ENCODE data around the gene LAMC1.
A peak's percentile ranks its signal among the peaks of the same experiment; 100 is the strongest.

LAMC1 gene

DNA sequence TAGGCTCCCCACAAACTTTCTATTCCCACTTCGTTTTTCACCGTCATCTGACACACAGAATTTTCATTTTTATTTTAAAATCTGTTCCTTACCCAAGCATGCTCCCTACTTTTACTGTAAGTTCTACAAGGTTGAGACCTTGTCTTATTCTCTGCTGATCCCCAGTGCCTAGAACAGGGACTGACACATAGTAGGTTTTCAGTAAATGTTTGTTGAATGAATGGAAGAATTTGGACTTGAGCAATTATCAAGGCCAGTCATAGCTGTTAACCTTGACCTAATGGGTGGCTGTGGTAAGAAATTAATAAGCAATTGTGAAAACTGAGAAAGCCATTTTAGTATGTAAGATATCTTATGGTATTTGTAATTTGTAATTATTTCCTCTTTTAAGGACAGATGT lies 71.1 kb downstream of the LAMC1 start:
- DNase-seq = no peak
- in situ Hi-C loops (cut with HindIII; ENCODE audit: low pct_ligation_motif_present, low pct_unique_long_range_greater_than_20kb, low sequenced_read_pairs) = no loop called here

DNA sequence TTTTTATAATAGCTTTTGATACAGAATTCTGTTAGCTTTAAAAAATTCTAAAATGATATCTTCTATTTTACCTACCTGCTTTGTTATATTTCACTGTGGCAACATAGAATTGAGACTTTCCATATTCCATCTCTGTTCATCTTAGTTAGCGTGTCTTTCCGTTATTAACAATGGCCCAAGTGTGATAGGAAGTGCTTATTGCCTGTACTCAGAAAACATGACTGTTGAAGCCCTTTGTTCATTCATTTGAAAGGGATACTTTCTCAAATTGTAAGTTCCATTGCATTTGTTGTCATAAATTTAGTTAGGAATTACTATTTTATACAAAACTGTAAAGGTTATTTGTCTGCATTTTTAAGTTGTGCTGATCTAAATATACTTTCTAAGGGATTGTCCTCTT lies 73.1 kb downstream of the LAMC1 start:
- DNase-seq = no peak
- in situ Hi-C loops (cut with HindIII; ENCODE audit: low pct_ligation_motif_present, low pct_unique_long_range_greater_than_20kb, low sequenced_read_pairs) = no loop called here

DNA sequence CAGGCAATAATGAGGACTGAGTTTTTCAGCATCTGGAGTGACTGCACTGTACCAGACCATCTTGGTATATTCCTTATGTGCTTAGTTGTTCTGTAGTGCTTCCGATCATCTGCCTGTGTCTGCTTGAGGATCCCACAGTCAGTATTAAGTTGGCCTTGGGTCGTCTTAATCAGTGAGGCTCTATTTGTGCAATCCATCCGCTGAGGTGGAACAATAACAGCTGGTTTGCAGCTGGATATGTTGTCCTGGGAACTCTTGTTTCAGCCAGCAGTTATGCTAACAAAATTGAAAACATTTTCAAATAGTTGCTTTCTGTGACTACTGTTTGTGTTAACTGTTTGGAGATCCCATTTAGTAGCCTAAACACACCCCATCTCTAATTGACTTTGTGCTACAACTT lies 73.7 kb downstream of the LAMC1 start:
- in situ Hi-C loops (cut with HindIII; ENCODE audit: low pct_ligation_motif_present, low pct_unique_long_range_greater_than_20kb, low sequenced_read_pairs) = no loop called here
- no peak for DNase-seq

DNA sequence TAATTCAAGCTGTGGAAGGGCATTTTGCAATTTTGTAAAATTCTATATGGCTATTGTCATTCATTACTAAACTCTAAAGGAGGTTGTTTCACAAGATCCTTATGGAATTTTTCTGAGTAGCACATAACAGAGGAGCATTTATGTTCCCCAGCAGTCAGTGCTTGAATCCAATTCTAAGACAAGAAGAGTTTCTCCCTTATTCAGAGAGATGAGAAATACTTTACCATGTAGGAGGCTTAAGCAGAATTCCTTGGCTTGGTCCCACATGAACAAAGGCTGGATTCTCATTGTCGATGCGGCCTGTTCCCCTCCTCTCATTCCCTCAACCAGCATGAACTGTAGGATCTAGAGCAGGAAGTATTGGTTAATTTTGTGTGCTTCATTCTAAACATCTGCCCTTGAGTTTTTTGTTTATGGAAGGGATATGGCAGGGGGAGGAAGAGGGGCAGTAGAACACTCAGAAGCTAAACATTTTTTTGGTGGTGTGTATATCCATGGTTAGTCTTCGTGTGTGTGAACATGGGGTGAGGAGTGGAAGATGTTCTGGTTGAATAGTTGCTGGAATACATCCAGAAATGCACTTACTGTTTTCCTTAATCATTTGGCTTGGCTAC lies 74.3 kb downstream of the LAMC1 start:
- in situ Hi-C loops (cut with HindIII; ENCODE audit: low pct_ligation_motif_present, low pct_unique_long_range_greater_than_20kb, low sequenced_read_pairs) = no loop called here
- DNase-seq = peak; percentile 27

DNA sequence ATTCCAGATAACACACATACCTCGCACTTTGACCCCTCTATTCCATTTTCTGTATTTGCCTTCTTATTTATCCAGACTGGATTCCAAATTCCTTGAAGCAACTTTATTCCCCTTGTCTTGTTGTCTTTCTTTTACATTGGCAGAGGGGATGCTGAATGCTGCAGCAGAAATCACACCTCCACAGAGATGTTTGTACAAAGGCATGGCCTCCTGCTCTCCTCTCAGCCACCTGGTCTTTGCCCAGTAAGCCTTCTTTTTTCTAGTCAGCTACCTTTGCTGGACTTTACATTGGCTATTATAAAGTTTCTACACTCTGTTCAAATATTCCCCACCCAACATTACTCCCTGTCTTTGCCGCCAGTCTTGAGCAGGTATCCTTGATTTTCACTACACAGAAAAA lies 75.1 kb downstream of the LAMC1 start:
- in situ Hi-C loops (cut with HindIII; ENCODE audit: low pct_ligation_motif_present, low pct_unique_long_range_greater_than_20kb, low sequenced_read_pairs) = no loop called here
- DNase-seq = no peak

DNA sequence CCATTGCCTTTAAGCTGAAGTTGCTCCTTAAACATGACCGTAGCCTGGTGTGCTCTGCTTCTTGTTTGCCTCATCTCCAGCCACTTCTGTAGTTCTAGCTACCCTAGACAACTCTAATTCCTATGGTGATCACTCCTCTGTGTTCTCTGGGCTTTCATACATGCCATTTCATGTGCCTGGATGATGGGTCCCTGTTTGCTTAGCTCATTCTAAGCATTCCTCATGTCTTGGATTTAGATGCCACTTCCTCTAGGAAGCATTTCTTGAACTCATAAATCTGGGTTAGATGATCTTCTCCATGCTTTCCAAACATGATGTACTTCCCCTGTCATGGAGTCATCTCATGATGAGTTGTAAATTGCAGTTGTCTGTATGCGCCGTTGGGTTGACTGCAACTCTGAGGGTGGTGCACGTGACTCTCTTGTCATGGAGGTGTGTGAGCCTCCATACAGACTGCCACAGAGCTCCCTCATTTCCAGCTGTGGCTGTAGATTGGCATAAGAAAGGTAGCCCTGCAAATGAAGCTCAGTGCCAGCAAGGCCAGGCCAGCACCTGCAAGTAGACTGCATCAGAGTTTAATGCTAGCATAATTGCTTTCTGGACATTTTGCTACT lies 77.2 kb downstream of the LAMC1 start:
- in situ Hi-C loops (cut with HindIII; ENCODE audit: low pct_ligation_motif_present, low pct_unique_long_range_greater_than_20kb, low sequenced_read_pairs) = no loop called here

DNA sequence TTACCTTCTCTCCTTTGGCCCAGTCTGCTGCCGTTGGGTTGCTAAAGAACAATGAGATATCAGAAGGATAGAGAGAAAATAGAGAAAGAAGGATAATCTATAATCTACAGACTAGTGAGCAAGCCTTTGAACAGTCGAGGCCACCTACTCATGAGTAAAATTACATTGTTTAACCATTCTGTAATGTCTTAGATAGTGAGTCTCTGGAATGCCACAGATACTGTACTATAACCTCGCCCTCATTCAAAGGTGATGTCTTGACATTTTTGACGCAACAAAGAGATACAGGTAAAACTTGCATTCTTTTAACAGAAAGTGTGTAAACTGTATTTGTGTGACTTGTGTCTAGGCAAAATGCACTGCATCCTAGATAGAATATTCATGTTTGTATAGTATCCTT lies 77.9 kb downstream of the LAMC1 start:
- in situ Hi-C loops (cut with HindIII; ENCODE audit: low pct_ligation_motif_present, low pct_unique_long_range_greater_than_20kb, low sequenced_read_pairs) = no loop called here

More for the DNA sequence above, 77.2 kb downstream of the LAMC1 start:
- no peak for DNase-seq

DNA sequence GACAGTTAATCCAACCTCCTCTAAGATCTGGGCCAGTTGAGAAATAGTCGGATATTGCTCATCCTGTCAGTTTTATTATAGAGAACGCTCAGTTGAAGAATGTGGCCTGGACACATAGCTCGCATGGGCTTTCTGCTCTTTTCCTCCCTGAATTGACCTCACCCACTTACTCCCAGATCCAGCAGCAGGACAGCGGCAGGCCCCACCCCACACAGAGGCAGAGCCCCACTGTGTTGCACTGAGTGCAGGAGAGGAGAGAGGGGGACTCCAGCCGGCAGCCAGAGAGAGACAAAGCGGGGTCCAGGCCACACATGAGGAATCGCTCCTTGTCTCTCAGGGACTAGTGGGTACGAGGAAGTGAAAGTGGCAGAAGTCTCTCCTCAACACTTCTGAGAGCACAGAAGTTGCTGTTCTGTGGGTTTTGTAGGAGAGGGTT lies 78.6 kb downstream of the LAMC1 start:
- in situ Hi-C loops (cut with HindIII; ENCODE audit: low pct_ligation_motif_present, low pct_unique_long_range_greater_than_20kb, low sequenced_read_pairs) = no loop called here
- no peak for DNase-seq

More for the DNA sequence above, 77.9 kb downstream of the LAMC1 start:
- no peak for DNase-seq

DNA sequence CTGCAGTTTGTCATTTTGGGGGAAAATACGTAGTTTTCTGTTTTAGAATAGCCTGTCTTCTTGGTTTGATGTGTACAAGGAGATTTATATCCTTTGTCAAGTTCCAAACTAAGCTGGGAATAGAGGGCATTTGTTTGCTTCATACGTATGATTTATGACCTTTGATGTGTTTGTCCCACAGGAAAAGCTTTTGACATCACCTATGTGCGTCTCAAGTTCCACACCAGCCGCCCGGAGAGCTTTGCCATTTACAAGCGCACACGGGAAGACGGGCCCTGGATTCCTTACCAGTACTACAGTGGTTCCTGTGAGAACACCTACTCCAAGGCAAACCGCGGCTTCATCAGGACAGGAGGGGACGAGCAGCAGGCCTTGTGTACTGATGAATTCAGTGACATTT lies 79.9 kb downstream of the LAMC1 start:
- DNase-seq = no peak
- in situ Hi-C loops (cut with HindIII; ENCODE audit: low pct_ligation_motif_present, low pct_unique_long_range_greater_than_20kb, low sequenced_read_pairs) = no loop called here

DNA sequence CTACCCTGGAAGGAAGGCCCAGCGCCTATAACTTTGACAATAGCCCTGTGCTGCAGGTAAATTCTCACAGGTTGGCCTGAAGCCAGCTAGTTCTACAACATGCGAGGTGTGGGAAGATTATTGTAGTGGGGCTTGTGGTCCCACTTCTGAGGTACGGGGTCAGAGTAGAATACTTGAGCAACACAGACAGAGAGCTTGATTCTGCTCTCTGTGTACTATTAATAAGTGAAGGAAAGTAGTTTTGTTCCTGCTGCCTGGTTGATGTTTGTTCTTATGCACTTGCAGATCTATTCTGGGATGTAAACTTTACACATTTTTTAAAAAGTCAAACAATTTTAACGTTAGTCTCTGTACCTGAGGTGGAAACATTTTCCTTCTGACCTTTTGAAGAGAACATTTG lies 80.4 kb downstream of the LAMC1 start:
- in situ Hi-C loops (cut with HindIII; ENCODE audit: low pct_ligation_motif_present, low pct_unique_long_range_greater_than_20kb, low sequenced_read_pairs) = no loop called here
- no peak for DNase-seq

DNA sequence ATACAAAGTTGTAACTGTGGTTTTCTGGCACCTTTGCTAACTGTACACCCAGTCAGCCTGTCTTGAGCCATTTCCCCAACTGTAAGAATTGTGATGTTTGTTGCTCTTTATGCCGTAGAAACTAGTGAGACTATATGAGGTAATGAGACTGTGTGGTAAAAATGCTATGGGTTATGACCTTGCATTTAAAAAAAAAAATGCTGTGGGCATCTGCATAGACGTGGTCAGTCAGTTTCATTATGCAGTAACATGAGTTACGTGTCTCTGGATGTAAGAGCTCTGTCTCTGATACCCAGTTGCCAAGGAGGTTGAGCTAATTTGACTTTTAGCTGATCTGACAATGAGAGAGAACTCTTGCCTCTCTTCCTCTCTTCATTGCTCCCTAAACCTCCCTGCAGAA lies 82.2 kb downstream of the LAMC1 start:
- in situ Hi-C loops (cut with HindIII; ENCODE audit: low pct_ligation_motif_present, low pct_unique_long_range_greater_than_20kb, low sequenced_read_pairs) = no loop called here
- DNase-seq = no peak

DNA sequence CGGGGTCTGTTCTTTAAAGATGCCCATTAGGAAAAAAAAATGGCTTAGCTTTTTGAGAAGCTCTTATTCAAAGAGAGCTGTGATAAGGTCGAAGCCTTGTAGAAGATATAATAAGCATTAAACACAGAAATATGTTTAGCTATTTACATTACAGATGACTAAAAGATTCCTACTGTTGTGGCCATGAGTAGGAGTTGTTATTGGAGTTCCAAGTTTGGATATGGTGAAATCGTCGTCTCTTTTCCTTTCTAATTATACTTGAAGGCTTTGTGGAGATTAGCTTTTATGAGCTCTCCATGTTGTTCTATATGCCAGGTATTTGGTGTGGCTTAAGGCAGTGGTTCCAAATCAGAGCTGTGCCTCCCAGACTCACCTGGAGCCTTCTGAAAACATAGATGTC lies 82.9 kb downstream of the LAMC1 start:
- DNase-seq = no peak
- in situ Hi-C loops (cut with HindIII; ENCODE audit: low pct_ligation_motif_present, low pct_unique_long_range_greater_than_20kb, low sequenced_read_pairs) = no loop called here

DNA sequence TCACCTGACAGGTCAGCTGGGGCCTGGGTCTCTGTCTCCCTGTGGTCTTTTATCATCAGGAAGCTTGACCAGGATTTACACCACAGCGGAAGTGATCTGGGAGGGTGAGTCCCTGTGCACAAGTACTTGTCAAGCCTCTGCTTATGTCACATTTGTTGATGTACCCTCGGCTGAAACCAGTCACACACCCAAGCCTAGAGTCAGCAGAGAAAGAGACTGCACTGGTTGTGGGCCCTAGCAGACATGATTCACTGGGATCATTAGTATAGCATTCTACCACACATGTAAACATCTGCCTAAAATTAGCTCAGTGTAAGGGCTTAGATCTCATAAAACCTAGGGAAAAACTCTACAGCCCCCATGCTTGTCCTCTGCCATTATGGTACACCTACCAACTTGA lies 83.5 kb downstream of the LAMC1 start:
- DNase-seq = no peak
- in situ Hi-C loops (cut with HindIII; ENCODE audit: low pct_ligation_motif_present, low pct_unique_long_range_greater_than_20kb, low sequenced_read_pairs) = no loop called here

DNA sequence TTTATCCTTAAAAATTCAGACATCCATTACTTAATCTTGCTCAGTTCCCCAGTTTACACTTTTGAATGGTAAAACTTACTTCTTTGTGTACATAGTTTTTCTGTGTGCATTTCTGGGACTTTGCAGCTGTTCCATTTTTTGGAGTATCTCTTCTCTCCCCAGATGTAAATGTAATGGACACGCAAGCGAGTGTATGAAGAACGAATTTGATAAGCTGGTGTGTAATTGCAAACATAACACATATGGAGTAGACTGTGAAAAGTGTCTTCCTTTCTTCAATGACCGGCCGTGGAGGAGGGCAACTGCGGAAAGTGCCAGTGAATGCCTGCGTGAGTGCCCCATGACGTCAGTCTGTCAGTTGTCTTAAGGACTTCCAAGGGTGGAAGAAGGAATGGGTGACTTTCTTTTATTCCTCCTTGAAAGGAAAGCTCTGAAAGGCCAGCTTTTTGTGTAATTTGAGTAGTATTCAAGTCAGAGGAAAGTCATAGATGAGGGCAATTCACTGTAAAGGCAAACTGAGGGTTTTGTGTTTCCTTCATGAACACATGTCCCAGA lies 87.2 kb downstream of the LAMC1 start:
- in situ Hi-C loops (cut with HindIII; ENCODE audit: low pct_ligation_motif_present, low pct_unique_long_range_greater_than_20kb, low sequenced_read_pairs) = no loop called here

DNA sequence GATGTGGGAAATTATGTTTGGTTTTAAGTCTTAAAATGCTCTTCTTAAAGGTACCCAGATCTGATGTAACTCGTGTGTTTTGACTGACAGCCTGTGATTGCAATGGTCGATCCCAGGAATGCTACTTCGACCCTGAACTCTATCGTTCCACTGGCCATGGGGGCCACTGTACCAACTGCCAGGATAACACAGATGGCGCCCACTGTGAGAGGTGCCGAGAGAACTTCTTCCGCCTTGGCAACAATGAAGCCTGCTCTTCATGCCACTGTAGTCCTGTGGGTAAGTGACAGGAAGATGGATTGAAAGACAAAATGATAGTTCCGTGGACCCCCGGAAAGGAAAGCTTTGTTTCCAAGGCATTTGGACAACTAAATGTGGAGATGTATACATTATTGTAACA lies 91.2 kb downstream of the LAMC1 start:
- no peak for DNase-seq
- in situ Hi-C loops (cut with HindIII; ENCODE audit: low pct_ligation_motif_present, low pct_unique_long_range_greater_than_20kb, low sequenced_read_pairs) = no loop called here

More for the DNA sequence above, 87.2 kb downstream of the LAMC1 start:
- DNase-seq = no peak

DNA sequence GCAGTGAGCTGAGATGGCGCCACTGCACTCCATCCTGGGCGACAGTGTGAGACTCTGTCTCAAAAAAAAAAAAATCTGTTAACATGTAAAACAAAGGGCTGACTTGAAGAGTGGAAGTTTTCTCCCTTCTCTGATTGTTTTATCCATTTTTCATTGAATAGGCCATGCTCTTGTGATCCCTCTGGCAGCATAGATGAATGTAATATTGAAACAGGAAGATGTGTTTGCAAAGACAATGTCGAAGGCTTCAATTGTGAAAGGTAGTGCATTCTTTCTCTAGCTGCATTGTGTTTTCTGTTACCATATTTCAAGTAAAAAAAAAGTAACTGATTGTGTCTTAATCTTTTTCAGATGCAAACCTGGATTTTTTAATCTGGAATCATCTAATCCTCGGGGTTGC lies 93.2 kb downstream of the LAMC1 start:
- DNase-seq = no peak
- in situ Hi-C loops (cut with HindIII; ENCODE audit: low pct_ligation_motif_present, low pct_unique_long_range_greater_than_20kb, low sequenced_read_pairs) = no loop called here

DNA sequence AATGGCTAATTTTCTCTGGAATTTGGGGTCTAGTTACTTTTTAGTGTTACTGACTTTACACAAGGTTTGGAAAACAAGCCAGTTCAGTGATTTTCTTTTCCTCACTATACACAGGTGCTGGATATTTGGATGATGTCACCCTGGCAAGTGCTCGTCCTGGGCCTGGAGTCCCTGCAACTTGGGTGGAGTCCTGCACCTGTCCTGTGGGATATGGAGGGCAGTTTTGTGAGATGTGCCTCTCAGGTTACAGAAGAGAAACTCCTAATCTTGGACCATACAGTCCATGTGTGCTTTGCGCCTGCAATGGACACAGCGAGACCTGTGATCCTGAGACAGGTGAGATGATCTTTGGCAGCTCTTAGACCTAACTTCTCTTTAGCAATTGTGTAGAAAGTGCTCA lies 98.4 kb downstream of the LAMC1 start:
- no peak for DNase-seq
- in situ Hi-C loops (cut with HindIII; ENCODE audit: low pct_ligation_motif_present, low pct_unique_long_range_greater_than_20kb, low sequenced_read_pairs) = no loop called here

DNA sequence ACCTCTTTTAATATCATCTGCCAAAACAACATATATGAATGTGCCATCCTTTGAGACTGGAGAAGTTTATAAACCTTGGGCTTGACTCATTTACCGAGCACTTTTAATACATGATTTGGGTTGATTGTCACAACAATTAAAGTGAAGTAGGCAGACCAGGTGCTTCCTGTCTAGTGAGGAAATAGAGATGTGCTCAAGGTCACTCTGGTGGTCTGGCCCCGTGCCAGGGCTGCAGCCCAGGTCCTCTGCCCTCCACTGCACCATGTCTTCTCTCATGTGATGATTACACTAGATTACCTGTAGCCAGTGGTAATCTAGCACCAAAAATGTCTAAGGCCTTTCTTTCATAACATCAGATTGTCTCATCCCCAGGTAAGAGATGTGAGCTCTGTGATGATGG lies 101.0 kb downstream of the LAMC1 start:
- in situ Hi-C loops (cut with HindIII; ENCODE audit: low pct_ligation_motif_present, low pct_unique_long_range_greater_than_20kb, low sequenced_read_pairs) = no loop called here
- DNase-seq = no peak

DNA sequence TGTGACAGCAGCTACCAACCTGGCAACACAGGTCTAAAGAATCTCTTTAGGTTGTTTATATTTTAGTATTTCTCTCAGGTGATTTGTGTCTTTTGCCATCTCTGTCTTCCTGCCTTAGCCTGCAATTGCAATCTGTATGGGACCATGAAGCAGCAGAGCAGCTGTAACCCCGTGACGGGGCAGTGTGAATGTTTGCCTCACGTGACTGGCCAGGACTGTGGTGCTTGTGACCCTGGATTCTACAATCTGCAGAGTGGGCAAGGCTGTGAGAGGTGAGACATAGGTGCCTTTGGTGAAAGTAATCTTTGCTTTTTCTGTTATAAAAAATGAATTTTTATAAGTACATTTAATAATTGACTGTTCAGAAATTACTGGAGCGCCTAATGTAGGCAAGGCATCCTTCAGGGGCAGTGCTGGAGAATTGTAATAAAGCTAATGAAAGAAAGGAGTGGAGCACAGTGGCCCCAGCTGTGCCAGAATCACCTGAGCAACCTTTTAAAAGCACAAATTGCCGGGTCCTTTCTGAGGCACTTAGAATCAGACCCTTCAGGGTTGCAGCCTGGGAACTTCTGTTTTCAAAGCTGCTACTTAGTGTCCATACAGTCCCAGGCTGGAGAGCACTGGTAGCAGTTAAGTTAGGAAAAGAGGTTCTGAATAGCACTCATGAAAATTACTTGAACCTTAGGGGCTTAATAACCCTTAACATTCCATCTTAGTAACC lies 102.2 kb downstream of the LAMC1 start:
- in situ Hi-C loops (cut with HindIII; ENCODE audit: low pct_ligation_motif_present, low pct_unique_long_range_greater_than_20kb, low sequenced_read_pairs) = no loop called here
- DNase-seq = no peak

DNA sequence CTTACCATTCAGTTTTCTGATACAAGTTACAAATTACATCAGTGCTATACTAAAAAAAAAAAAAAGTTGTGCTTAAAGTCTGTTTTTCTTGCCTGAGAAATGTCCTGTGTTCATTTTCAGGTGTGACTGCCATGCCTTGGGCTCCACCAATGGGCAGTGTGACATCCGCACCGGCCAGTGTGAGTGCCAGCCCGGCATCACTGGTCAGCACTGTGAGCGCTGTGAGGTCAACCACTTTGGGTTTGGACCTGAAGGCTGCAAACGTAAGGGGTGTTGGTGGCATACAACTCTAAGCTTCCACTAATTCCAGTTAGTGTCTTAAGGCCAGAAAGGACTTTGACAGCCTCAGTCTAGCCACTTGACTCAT lies 102.8 kb downstream of the LAMC1 start:
- in situ Hi-C loops (cut with HindIII; ENCODE audit: low pct_ligation_motif_present, low pct_unique_long_range_greater_than_20kb, low sequenced_read_pairs) = no loop called here
- no peak for DNase-seq
